K562 (cell line): ENCODE results near the gene RBM5. TPM values are rescaled to one million over a fixed set of nuclear protein-coding genes. Genes with fewer than 3 reads are reported as not detected.

Experiments
- FOXM1 ChIP-seq, 2 experiments: fragments of 450-650 bp in 1 of 2; sonication (generic) in 1 of 2; formaldehyde crosslinking in 1 of 2; IDR thresholded peaks; 2 replicates each; pipeline versions ENCODE4 v1.6.1 to v1.9.0; 2017 to 2022; ENCODE audit warnings: low read depth in 2 of 2, mild to moderate bottlenecking in 2 of 2, missing genetic modification reagents in 1 of 2, moderate library complexity in 1 of 2
- HMG20A ChIP-seq: fragments of 450-650 bp; formaldehyde crosslinking; conservative IDR thresholded peaks from 2 replicates; pipeline ENCODE4 v1.4.0; 2020; ENCODE audit warnings: mild to moderate bottlenecking, mixed read lengths
- HMGN3 ChIP-seq: IDR thresholded peaks from 2 replicates; pipeline ENCODE4 v1.6.1; 2011; ENCODE audit warnings: borderline replicate concordance, low read depth, mild to moderate bottlenecking, mixed read lengths, low read length; ENCODE audit not compliant: insufficient read length; ENCODE audit errors: extremely low read depth
- MYBL2 ChIP-seq, 2 experiments: fragments of 450-650 bp in 1 of 2; sonication (generic) in 1 of 2; formaldehyde crosslinking in 1 of 2; IDR thresholded peaks; 2 replicates each; pipeline versions ENCODE4 v1.6.1 to v1.8.1; 2017 to 2022; ENCODE audit warnings: borderline replicate concordance in 1 of 2, inconsistent platforms in 1 of 2, low read depth in 1 of 2, mild to moderate bottlenecking in 1 of 2, missing genetic modification reagents in 1 of 2, moderate library complexity in 1 of 2
- ZNF124 ChIP-seq: sonication (generic); formaldehyde crosslinking; IDR thresholded peaks from 2 replicates; pipeline ENCODE4 v1.8.1; 2022; ENCODE audit warnings: missing genetic modification reagents
- polyA plus RNA-seq, 8 experiments: library from polyadenylated mRNA; depleted of rRNA in 4 of 8; stranded (reverse) in 5 of 8; unstranded in 3 of 8; fragments of >200 nt; fragmentation: Nextera tagmentation in 2 of 8; fragmentation: Illumina TruSeq in 1 of 8; extraction: Ambion mirVana in 2 of 8; extraction: Trizol in 1 of 8; gene quantifications; 2 replicates each; pipeline versions ENCODE4 v1.2.1 to v1.2.3, GENCODE V29; 2011 to 2014; ENCODE audit warnings: inconsistent platforms in 1 of 8, missing spikeins in 1 of 8
- total RNA-seq, 7 experiments: library from RNA; depleted of rRNA in 6 of 7; stranded (reverse); fragments of >200 nt in 6 of 7; fragmentation: Illumina TruSeq in 2 of 7; extraction: Trizol in 2 of 7; gene quantifications; 2 replicates each; pipeline versions ENCODE4 v1.2.1 to v1.2.3, GENCODE V29; 2011 to 2021; ENCODE audit warnings: low replicate concordance in 1 of 7
- TF ChIP-seq, protein P1 (sequence below): sonication (generic); formaldehyde crosslinking; IDR thresholded peaks from 2 replicates; pipeline ENCODE4 v1.8.0; 2023; ENCODE audit warnings: mild to moderate bottlenecking, missing genetic modification reagents
- TF ChIP-seq, protein P2 (sequence below): sonication (generic); formaldehyde crosslinking; IDR thresholded peaks from 2 replicates; pipeline ENCODE4 v1.8.0; 2022; ENCODE audit warnings: mild to moderate bottlenecking, missing genetic modification reagents, borderline replicate concordance

The RBM5 gene
- total and polyA plus RNA-seq, 9 of the 15 experiments (the other 6 are each of a cell fraction or from before 2014, with no cell fraction given), result 24.5 to 153 (median 81.6) TPM

DNA sequence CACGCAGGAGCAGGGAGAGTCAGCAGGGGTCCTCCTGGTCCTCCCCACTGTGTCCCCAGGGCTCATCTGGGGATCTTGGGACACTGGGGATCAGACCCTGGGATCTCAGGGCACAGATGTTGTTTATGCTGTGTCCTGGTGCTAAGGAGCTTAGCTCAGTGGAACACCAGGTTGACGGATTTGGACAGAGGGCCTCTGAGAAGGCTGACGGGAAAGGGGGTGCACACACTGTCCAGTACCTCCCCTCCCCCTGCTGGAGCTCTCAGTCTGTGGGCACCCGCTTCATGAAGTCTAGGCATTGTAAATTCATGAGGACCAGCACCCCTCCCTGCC is 44.5 kb downstream of the RBM5 start (continued):
- TF ChIP-seq, protein P1, sequence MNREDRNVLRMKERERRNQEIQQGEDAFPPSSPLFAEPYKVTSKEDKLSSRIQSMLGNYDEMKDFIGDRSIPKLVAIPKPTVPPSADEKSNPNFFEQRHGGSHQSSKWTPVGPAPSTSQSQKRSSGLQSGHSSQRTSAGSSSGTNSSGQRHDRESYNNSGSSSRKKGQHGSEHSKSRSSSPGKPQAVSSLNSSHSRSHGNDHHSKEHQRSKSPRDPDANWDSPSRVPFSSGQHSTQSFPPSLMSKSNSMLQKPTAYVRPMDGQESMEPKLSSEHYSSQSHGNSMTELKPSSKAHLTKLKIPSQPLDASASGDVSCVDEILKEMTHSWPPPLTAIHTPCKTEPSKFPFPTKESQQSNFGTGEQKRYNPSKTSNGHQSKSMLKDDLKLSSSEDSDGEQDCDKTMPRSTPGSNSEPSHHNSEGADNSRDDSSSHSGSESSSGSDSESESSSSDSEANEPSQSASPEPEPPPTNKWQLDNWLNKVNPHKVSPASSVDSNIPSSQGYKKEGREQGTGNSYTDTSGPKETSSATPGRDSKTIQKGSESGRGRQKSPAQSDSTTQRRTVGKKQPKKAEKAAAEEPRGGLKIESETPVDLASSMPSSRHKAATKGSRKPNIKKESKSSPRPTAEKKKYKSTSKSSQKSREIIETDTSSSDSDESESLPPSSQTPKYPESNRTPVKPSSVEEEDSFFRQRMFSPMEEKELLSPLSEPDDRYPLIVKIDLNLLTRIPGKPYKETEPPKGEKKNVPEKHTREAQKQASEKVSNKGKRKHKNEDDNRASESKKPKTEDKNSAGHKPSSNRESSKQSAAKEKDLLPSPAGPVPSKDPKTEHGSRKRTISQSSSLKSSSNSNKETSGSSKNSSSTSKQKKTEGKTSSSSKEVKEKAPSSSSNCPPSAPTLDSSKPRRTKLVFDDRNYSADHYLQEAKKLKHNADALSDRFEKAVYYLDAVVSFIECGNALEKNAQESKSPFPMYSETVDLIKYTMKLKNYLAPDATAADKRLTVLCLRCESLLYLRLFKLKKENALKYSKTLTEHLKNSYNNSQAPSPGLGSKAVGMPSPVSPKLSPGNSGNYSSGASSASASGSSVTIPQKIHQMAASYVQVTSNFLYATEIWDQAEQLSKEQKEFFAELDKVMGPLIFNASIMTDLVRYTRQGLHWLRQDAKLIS, result no peak
- TF ChIP-seq ZNF124 (no peak), FOXM1 (IDR thresholded peaks at IDR 0.05; ENCODE audit: low read depth) (no peak), FOXM1 (CRISPR knock-in tag; IDR thresholded peaks at IDR 0.05; ENCODE audit: low read depth) (no peak), MYBL2 (IDR thresholded peaks at IDR 0.05; ENCODE audit: low read depth) (no peak), MYBL2 (CRISPR knock-in tag; IDR thresholded peaks at IDR 0.05; ENCODE audit: borderline replicate concordance) (no peak), HMG20A (CRISPR knock-in tag) (no peak), HMGN3 (no peak)
- TF ChIP-seq, protein P2, sequence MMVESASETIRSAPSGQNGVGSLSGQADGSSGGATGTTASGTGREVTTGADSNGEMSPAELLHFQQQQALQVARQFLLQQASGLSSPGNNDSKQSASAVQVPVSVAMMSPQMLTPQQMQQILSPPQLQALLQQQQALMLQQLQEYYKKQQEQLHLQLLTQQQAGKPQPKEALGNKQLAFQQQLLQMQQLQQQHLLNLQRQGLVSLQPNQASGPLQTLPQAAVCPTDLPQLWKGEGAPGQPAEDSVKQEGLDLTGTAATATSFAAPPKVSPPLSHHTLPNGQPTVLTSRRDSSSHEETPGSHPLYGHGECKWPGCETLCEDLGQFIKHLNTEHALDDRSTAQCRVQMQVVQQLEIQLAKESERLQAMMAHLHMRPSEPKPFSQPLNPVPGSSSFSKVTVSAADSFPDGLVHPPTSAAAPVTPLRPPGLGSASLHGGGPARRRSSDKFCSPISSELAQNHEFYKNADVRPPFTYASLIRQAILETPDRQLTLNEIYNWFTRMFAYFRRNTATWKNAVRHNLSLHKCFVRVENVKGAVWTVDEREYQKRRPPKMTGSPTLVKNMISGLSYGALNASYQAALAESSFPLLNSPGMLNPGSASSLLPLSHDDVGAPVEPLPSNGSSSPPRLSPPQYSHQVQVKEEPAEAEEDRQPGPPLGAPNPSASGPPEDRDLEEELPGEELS (CRISPR knock-in tag), result no peak
- TF ChIP-seq, all 486 proteins: peak for 0
